HepG2 (cell line): ENCODE measurements around the gene CDCA5. TPM values are rescaled to one million over a fixed set of nuclear protein-coding genes. Genes with fewer than 3 reads are reported as not detected.

Experiments used
- AFF4 ChIP-seq: sonication (generic); formaldehyde crosslinking; IDR thresholded peaks from 2 replicates; pipeline ENCODE4 v1.4.0; 2020; ENCODE audit warnings: missing genetic modification reagents
- ARNT2 ChIP-seq: sonication (generic); formaldehyde crosslinking; IDR thresholded peaks from 2 replicates; pipeline ENCODE4 v1.8.0; 2022; ENCODE audit warnings: mild to moderate bottlenecking, low read depth, missing genetic modification reagents, moderate library complexity
- BCL6 ChIP-seq: IDR thresholded peaks from 2 replicates; pipeline ENCODE4 v1.6.1; 2016; ENCODE audit warnings: missing genetic modification reagents, missing compliant biosample characterization
- IKZF5 ChIP-seq: IDR thresholded peaks from 2 replicates; pipeline ENCODE4 v1.6.1; 2018; ENCODE audit warnings: missing genetic modification reagents, mild to moderate bottlenecking, missing compliant biosample characterization
- PRDM4 ChIP-seq: sonication (generic); formaldehyde crosslinking; IDR thresholded peaks from 2 replicates; pipeline ENCODE4 v1.9.0; 2021; ENCODE audit warnings: missing genetic modification reagents, borderline replicate concordance
- SALL2 ChIP-seq: sonication (generic); formaldehyde crosslinking; IDR thresholded peaks from 2 replicates; pipeline ENCODE4 v1.8.1; 2023; ENCODE audit warnings: mild to moderate bottlenecking, missing genetic modification reagents, inconsistent platforms
- ZNF18 ChIP-seq: sonication (generic); formaldehyde crosslinking; IDR thresholded peaks from 2 replicates; pipeline ENCODE4 v1.8.0; 2022; ENCODE audit warnings: mild to moderate bottlenecking, missing genetic modification reagents; ENCODE audit not compliant: insufficient replicate concordance
- ZNF543 ChIP-seq: sonication (generic); formaldehyde crosslinking; IDR thresholded peaks from 2 replicates; pipeline ENCODE4 v1.4.0; 2020; ENCODE audit warnings: mild to moderate bottlenecking, missing genetic modification reagents
- ZNF710 ChIP-seq: sonication (generic); formaldehyde crosslinking; IDR thresholded peaks from 2 replicates; pipeline ENCODE4 v1.5.0; 2020; ENCODE audit warnings: mild to moderate bottlenecking, missing genetic modification reagents, borderline replicate concordance
- ZNF792 ChIP-seq: IDR thresholded peaks from 2 replicates; pipeline ENCODE4 v1.6.1; 2016
- polyA plus RNA-seq, 8 experiments: library from polyadenylated mRNA; depleted of rRNA in 3 of 8; stranded (reverse) in 7 of 8; unstranded in 1 of 8; fragments of >200 nt; fragmentation: Illumina TruSeq in 4 of 8; extraction: Trizol in 4 of 8; gene quantifications; 2 replicates each; pipeline versions ENCODE4 v1.2.1 to v1.2.3, GENCODE V29; 2011 to 2016; ENCODE audit warnings: low read depth in 4 of 8, missing spikeins in 1 of 8, mixed read lengths in 1 of 8; ENCODE audit not compliant: insufficient read depth in 1 of 8
- total RNA-seq, 5 experiments: library from RNA; depleted of rRNA; stranded (reverse); fragments of >200 nt; fragmentation: Illumina TruSeq; extraction: Trizol; gene quantifications; 2 replicates each; pipeline ENCODE4 v1.2.3, GENCODE V29; 2016; ENCODE audit warnings: low read depth in 1 of 5
- TF ChIP-seq, protein P1 (sequence below): IDR thresholded peaks from 2 replicates; pipeline ENCODE4 v1.6.1; 2016; ENCODE audit warnings: control low read depth
- TF ChIP-seq, protein P2 (sequence below): sonication (generic); formaldehyde crosslinking; IDR thresholded peaks from 2 replicates; pipeline ENCODE4 v1.8.1; 2023; ENCODE audit warnings: mild to moderate bottlenecking, missing genetic modification reagents, borderline replicate concordance

Gene CDCA5
- total and polyA plus RNA-seq, 2 of the 13 experiments (the other 11 are each of a cell fraction or from before 2014, with no cell fraction given), result 13.5 to 50.6 TPM

DNA sequence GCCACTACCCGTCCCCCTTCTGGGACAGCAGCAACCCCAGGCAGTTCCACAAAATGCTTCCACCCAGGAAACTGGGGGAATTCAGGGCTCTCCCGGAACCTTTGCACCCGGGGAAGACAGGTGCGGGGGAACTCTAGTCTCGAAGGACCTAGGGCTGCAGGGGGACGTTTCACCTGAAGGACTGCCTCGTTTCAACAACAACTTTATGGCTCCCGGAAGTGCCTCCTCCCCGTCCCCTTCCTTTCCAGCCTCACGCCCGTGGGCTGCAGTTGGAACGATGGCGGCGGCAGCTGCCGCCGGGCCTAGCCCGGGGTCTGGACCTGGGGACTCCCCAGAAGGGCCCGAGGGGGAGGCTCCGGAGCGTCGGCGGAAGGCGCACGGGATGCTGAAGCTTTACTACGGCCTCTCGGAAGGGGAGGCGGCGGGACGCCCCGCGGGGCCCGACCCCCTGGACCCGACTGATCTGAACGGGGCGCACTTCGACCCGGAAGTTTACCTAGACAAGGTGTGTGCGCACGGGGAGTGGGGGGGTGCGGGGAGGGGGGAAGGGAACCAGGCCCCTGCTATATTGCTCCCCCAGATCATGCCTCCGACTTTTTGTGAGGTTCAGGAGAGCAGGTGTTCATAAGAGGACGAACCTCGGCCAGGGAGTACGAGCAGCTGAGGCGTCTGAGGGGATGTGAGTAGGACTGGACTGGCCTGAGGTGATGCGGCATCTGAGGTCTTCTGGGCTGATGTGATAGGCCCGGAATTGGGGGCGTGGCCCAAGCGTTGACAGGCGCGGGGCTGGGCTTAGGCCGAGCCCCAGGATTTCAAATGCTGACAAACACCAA lies 12.3 kb upstream of the CDCA5 start, which contains the start of gene VPS51 (continued):
- TF ChIP-seq SALL2 (CRISPR knock-in tag), result peak; percentile 92; the same call in 1 of the 2 replicates
- TF ChIP-seq ZNF18 (CRISPR knock-in tag), result no peak
- peak; percentile 75; the same call in 1 of the 2 replicates for TF ChIP-seq ZNF792
- peak; percentile 53; the same call in 1 of the 2 replicates for TF ChIP-seq BCL6 (CRISPR knock-in tag)
- no peak for TF ChIP-seq PRDM4 (CRISPR knock-in tag)
- TF ChIP-seq, protein P1, sequence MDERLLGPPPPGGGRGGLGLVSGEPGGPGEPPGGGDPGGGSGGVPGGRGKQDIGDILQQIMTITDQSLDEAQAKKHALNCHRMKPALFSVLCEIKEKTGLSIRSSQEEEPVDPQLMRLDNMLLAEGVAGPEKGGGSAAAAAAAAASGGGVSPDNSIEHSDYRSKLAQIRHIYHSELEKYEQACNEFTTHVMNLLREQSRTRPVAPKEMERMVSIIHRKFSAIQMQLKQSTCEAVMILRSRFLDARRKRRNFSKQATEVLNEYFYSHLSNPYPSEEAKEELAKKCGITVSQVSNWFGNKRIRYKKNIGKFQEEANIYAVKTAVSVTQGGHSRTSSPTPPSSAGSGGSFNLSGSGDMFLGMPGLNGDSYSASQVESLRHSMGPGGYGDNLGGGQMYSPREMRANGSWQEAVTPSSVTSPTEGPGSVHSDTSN (CRISPR knock-in tag), result no peak
- TF ChIP-seq AFF4 (CRISPR knock-in tag), result no peak; the same call in 1 of the 2 replicates
- TF ChIP-seq, protein P2, sequence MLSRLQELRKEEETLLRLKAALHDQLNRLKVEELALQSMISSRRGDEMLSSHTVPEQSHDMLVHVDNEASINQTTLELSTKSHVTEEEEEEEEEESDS, result no peak
- 0 out of 2 replicates have a peak, but pooled peaks have one; percentile 27 for TF ChIP-seq ZNF543 (CRISPR knock-in tag)
- TF ChIP-seq ARNT2 (CRISPR knock-in tag), result no peak
- TF ChIP-seq ZNF710, result no peak; the same call in 1 of the 2 replicates
- peak; percentile 83; the same call in 1 of the 2 replicates for TF ChIP-seq IKZF5 (CRISPR knock-in tag)
